GM19397 (cell line): ENCODE results near the gene CFAP53.
A peak's percentile ranks its signal among the peaks of the same experiment; 100 is the strongest.
"Not testable (repeated sequence)": the region's sequence is repeated elsewhere in the genome, so short reads cannot be mapped to it uniquely, and the experiment has no call there.

ENCODE experiments used
- ATAC-seq: cut with Tn5 transposase; IDR thresholded peaks from one replicate; pipeline ENCODE4 v1.9.1; 2021; ENCODE audit warnings: mild to moderate bottlenecking, moderate library complexity; ENCODE audit not compliant: unreplicated experiment

The CFAP53 gene

GRCh38 chr18:50266248-50266704 lies at the start of gene CFAP53:
TSS of gene CFAP53 (minus strand) at chr18:50266495. CDS start at chr18:50266404, 91 bp downstream.
- ATAC-seq: peak; percentile 86

GRCh38 chr18:50315100-50315871 lies 49.0 kb upstream of the CFAP53 start:
- ATAC-seq: peak; percentile 69

GRCh38 chr18:50313873-50314460 lies 47.7 kb upstream of the CFAP53 start:
- no peak for ATAC-seq

- ATAC-seq: peak; percentile 40
These were observed 46.8 kb upstream of the CFAP53 start for GRCh38 chr18:50313031-50313607.

GRCh38 chr18:50312296-50313030 lies 46.2 kb upstream of the CFAP53 start:
- peak; percentile 62 for ATAC-seq

GRCh38 chr18:50311650-50312049 lies 45.4 kb upstream of the CFAP53 start:
- no peak for ATAC-seq

- no peak for ATAC-seq
These were observed 43.8 kb upstream of the CFAP53 start for GRCh38 chr18:50310080-50310479.

GRCh38 chr18:50308851-50309250 lies 42.6 kb upstream of the CFAP53 start:
- not testable (repeated sequence) for ATAC-seq

- ATAC-seq: peak; percentile 87
These were observed 41.6 kb upstream of the CFAP53 start for GRCh38 chr18:50307738-50308470.

- ATAC-seq: no peak
These were observed 41.1 kb upstream of the CFAP53 start for GRCh38 chr18:50307400-50307737.

GRCh38 chr18:50306944-50307343 lies 40.6 kb upstream of the CFAP53 start:
- no peak for ATAC-seq

GRCh38 chr18:50301074-50301473 lies 34.8 kb upstream of the CFAP53 start:
- no peak for ATAC-seq

- no peak for ATAC-seq
These were observed 33.5 kb upstream of the CFAP53 start for GRCh38 chr18:50299626-50300388.

GRCh38 chr18:50298443-50299284 lies 32.4 kb upstream of the CFAP53 start:
- ATAC-seq: no peak

GRCh38 chr18:50297621-50298442 lies 31.5 kb upstream of the CFAP53 start:
- peak; percentile 99 for ATAC-seq

GRCh38 chr18:50293039-50293438 lies 26.7 kb upstream of the CFAP53 start:
- ATAC-seq: no peak

- ATAC-seq: no peak
These were observed 22.8 kb upstream of the CFAP53 start for GRCh38 chr18:50289108-50289443.

- not testable (repeated sequence) for ATAC-seq
These were observed 22.2 kb upstream of the CFAP53 start for GRCh38 chr18:50288348-50289107.
